CD14-positive monocyte (primary cell): ENCODE data around the gene ZNF624. TPM values are rescaled to one million over a fixed set of nuclear protein-coding genes. Genes with fewer than 3 reads are reported as not detected.
"Not testable (repeated sequence)": the region's sequence is repeated elsewhere in the genome, so short reads cannot be mapped to it uniquely, and the experiment has no call there.

Experiments
- DNase-seq, 3 donors: peaks; one replicate each; pipeline ENCODE4 v3.0.0-alpha.2; 2011 to 2022
- H2AFZ ChIP-seq: 2 replicates; pipeline ENCODE4 v1.6.0; 2012; ENCODE audit warnings: mild to moderate bottlenecking, low read depth, low read length, inconsistent platforms; ENCODE audit not compliant: insufficient read depth, poor library complexity, severe bottlenecking
- H3K27ac ChIP-seq, 2 donors: 1 replicate in 1 of 2; 2 replicates in 1 of 2; pipeline ENCODE4 v1.5.1; 2012 to 2013; ENCODE audit warnings: low read length in 2 of 2, control low read depth in 1 of 2, inconsistent platforms in 1 of 2, low read depth in 1 of 2, mild to moderate bottlenecking in 1 of 2
- H3K27me3 ChIP-seq, 2 donors: one replicate each; pipeline versions ENCODE4 v1.6.0 to v1.6.1; 2011 to 2013; ENCODE audit warnings: low read length in 2 of 2; ENCODE audit not compliant: control insufficient read depth in 2 of 2, insufficient read depth in 2 of 2
- H3K36me3 ChIP-seq, 2 donors: replicated peaks in 1 of 2; 1 replicate in 1 of 2; 2 replicates in 1 of 2; pipeline versions ENCODE4 v1.5.1 to v1.6.1; 2012 to 2013; ENCODE audit warnings: low read length in 2 of 2, control low read depth in 1 of 2, inconsistent platforms in 1 of 2, mild to moderate bottlenecking in 1 of 2; ENCODE audit not compliant: insufficient read depth in 2 of 2, control insufficient read depth in 1 of 2
- H3K4me1 ChIP-seq, 2 donors: 1 replicate in 1 of 2; 2 replicates in 1 of 2; pipeline versions ENCODE4 v1.5.1 to v1.6.1; 2012 to 2013; ENCODE audit warnings: low read length in 2 of 2, control low read depth in 1 of 2, inconsistent platforms in 1 of 2, mild to moderate bottlenecking in 1 of 2, moderate library complexity in 1 of 2; ENCODE audit not compliant: insufficient read depth in 2 of 2, control insufficient read depth in 1 of 2
- H3K4me2 ChIP-seq: replicated peaks from 2 replicates; pipeline ENCODE3; 2012; ENCODE audit warnings: low read length, moderate library complexity, mild to moderate bottlenecking; ENCODE audit not compliant: poor library complexity, severe bottlenecking; ENCODE audit errors: extremely low read depth
- H3K4me3 ChIP-seq, 3 experiments: fragments of 200-600 bp in 1 of 3; sonication (generic) in 1 of 3; replicated peaks in 1 of 3; 1 replicate in 2 of 3; 2 replicates in 1 of 3; pipeline ENCODE4 v1.5.1; 2011 to 2013; ENCODE audit warnings: low read length in 3 of 3, mild to moderate bottlenecking in 3 of 3, control low read depth in 2 of 3, low read depth in 2 of 3, inconsistent platforms in 1 of 3, moderate library complexity in 1 of 3
- H3K79me2 ChIP-seq: 2 replicates; pipeline ENCODE4 v1.6.0; 2012; ENCODE audit warnings: mild to moderate bottlenecking, control low read depth, inconsistent platforms, low read length, moderate library complexity; ENCODE audit not compliant: insufficient read depth
- H3K9ac ChIP-seq: 2 replicates; pipeline ENCODE4 v1.6.0; 2017; ENCODE audit warnings: low read length, mild to moderate bottlenecking; ENCODE audit not compliant: insufficient read depth, poor library complexity, severe bottlenecking
- H3K9me3 ChIP-seq, 2 donors: replicated peaks in 1 of 2; 1 replicate in 1 of 2; 2 replicates in 1 of 2; pipeline versions ENCODE4 v1.5.1 to v1.6.1; 2012 to 2013; ENCODE audit warnings: low read length in 2 of 2, control low read depth in 1 of 2; ENCODE audit not compliant: control insufficient read depth in 1 of 2, insufficient read depth in 1 of 2
- H4K20me1 ChIP-seq: 2 replicates; pipeline ENCODE4 v1.6.0; 2012; ENCODE audit warnings: mild to moderate bottlenecking, low read length, control low read depth, moderate library complexity; ENCODE audit not compliant: insufficient read depth
- H3K27ac Mint-ChIP-seq, 7 donors: one replicate each; pipeline ENCODE4 v1.8.0; 2020; ENCODE audit warnings: mild to moderate bottlenecking in 7 of 7, mixed read lengths in 7 of 7, moderate library complexity in 6 of 7, inconsistent platforms in 2 of 7
- H3K27me3 Mint-ChIP-seq, 3 donors: one replicate each; pipeline ENCODE4 v1.8.0; 2021 to 2022; ENCODE audit warnings: low read depth in 3 of 3, mild to moderate bottlenecking in 3 of 3, mixed read lengths in 3 of 3, moderate library complexity in 3 of 3, inconsistent platforms in 1 of 3
- H3K36me3 Mint-ChIP-seq, 2 donors: one replicate each; pipeline ENCODE4 v1.8.0; 2020; ENCODE audit warnings: mixed read lengths in 2 of 2, inconsistent platforms in 1 of 2, mild to moderate bottlenecking in 1 of 2
- H3K4me1 Mint-ChIP-seq: one replicate; pipeline ENCODE4 v1.8.0; 2020; ENCODE audit warnings: mild to moderate bottlenecking, mixed read lengths
- H3K4me3 Mint-ChIP-seq, 2 donors: one replicate each; pipeline ENCODE4 v1.8.0; 2020; ENCODE audit warnings: mild to moderate bottlenecking in 2 of 2, mixed read lengths in 2 of 2, moderate library complexity in 1 of 2
- H3K9me3 Mint-ChIP-seq, 7 donors: one replicate each; pipeline ENCODE4 v1.8.0; 2020 to 2022; ENCODE audit warnings: mixed read lengths in 7 of 7, mild to moderate bottlenecking in 6 of 7, moderate library complexity in 6 of 7, inconsistent platforms in 2 of 7
- CTCF ChIP-seq: fragments of 200-600 bp; IDR thresholded peaks from one replicate; pipeline ENCODE4 v1.8.0; 2022; ENCODE audit warnings: antibody characterized with exemption, mild to moderate bottlenecking
- WGBS: methylation state at CpG from one replicate; pipeline ENCODE4 v1.1.5; 2013; ENCODE audit warnings: missing lambda C conversion rate; ENCODE audit not compliant: insufficient coverage; 5-methylcytosine and 5-hydroxymethylcytosine counted together
- intact Hi-C, 2 donors: fragments of 100-400 bp; cut with micrococcal nuclease; formaldehyde crosslinking; loops; one replicate each; pipeline versions ENCODE4 v1.15.0 to v1.15.1; 2023
- polyA plus RNA-seq, 3 donors: library from polyadenylated mRNA; depleted of rRNA in 1 of 3; unstranded in 2 of 3; stranded (reverse) in 1 of 3; fragments of 300-500 nt in 2 of 3; fragments of >200 nt in 1 of 3; fragmentation: Illumina TruSeq in 2 of 3; gene quantifications; 1 replicate in 2 of 3; 2 replicates in 1 of 3; pipeline ENCODE4 v1.2.3, GENCODE V29; 2012 to 2021

ZNF624 gene
- polyA plus RNA-seq, 3 donors: 0.45 to 3.2 (median 0.68) TPM

- not testable (repeated sequence) for H4K20me1 ChIP-seq
Observed at GRCh38 chr17:16666553-16666906, 12.9 kb upstream of the ZNF624 start.

GRCh38 chr17:16662936-16663335, 9.3 kb upstream of the ZNF624 start:
- DNase-seq: no peak
- no peak overlapping the region for H3K4me2 ChIP-seq
- no peaks in the 10 kb centered on the region for H3K36me3 Mint-ChIP-seq

More at GRCh38 chr17:16666553-16666906, 12.9 kb upstream of the ZNF624 start:
- H3K27ac ChIP-seq, H3K36me3 ChIP-seq, H3K4me2 ChIP-seq, H3K27ac Mint-ChIP-seq, H2AFZ ChIP-seq, H3K4me1 Mint-ChIP-seq, intact Hi-C loops, H3K9me3 ChIP-seq, H3K4me3 ChIP-seq, H3K79me2 ChIP-seq, DNase-seq, H3K4me1 ChIP-seq, H3K9ac ChIP-seq, H3K36me3 Mint-ChIP-seq: not testable (repeated sequence)
- H3K27me3 ChIP-seq: peaks cover 36 to 63% of the 10 kb centered on the region in 2 donors
- peaks cover 46 to 66% (median 58%) of the 10 kb centered on the region in 3 donors for H3K27me3 Mint-ChIP-seq
- peaks cover 3 to 22% (median 11%) of the 10 kb centered on the region in 7 donors for H3K9me3 Mint-ChIP-seq
- WGBS: 34% methylated on average over 16 of the region's 24 CpGs
- H3K4me3 Mint-ChIP-seq: peak overlapping the region in 1 of 2 donors; percentile 35

More at GRCh38 chr17:16662936-16663335, 9.3 kb upstream of the ZNF624 start:
- H4K20me1 ChIP-seq: no peaks in the 10 kb centered on the region
- Mint-ChIP-seq H3K4me3 (no peak overlapping the region), H3K9me3 (peaks cover 3 to 26% (median 13%) of the 10 kb centered on the region in 7 donors), H3K4me1 (peaks cover 7% of the 10 kb centered on the region), H3K27me3 (peaks cover 37 to 55% (median 39%) of the 10 kb centered on the region in 3 donors), H3K27ac (no peak overlapping the region)
- 100% methylated on average over 1 of the region's 1 CpG for WGBS
- H3K27ac ChIP-seq: no peak overlapping the region
- no peak overlapping the region for H3K4me3 ChIP-seq
- peaks cover 22 to 49% of the 10 kb centered on the region in 2 donors for H3K27me3 ChIP-seq
- no peak for TF ChIP-seq CTCF
- intact Hi-C loops: no loop called here
- H3K36me3 ChIP-seq: no peaks in the 10 kb centered on the region
- H3K4me1 ChIP-seq: no peaks in the 10 kb centered on the region
- no peaks in the 10 kb centered on the region for H3K79me2 ChIP-seq
- peaks cover 0 to 3% of the 10 kb centered on the region in 2 donors for H3K9me3 ChIP-seq
- H3K9ac ChIP-seq: no peak overlapping the region
- no peak overlapping the region for H2AFZ ChIP-seq
